HG03469 (cell line): ENCODE results near the gene CCNY.

Source experiments
- ATAC-seq: cut with Tn5 transposase; IDR thresholded peaks from one replicate; pipeline ENCODE4 v1.9.1; 2021; ENCODE audit warnings: mild to moderate bottlenecking, moderate library complexity, moderate number of reproducible peaks; ENCODE audit not compliant: unreplicated experiment

CCNY gene

GRCh38 chr10:35546824-35547225 is 210.5 kb downstream of the CCNY start:
- no peak for ATAC-seq

- no peak for ATAC-seq
These were observed 216.5 kb downstream of the CCNY start for GRCh38 chr10:35552650-35553342.

DNA sequence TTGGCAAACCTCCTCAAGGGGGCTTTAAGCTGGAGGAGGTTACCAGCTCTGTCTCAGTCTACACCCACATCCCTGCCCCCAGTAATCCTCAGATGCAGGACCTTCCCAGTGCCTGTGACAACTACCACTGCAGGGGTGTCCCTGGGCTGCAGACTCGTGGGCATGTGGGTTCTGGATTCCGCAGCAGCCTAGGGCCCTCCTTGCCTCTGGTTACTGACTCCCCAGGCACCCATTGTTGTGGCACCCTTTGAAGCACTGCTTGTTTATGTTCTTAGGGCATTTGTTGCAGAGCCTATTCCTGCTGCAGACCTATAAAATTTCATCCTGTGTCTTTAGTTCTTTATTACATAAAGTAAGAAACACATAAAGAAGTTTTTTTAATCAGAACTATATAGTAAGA is 217.7 kb downstream of the CCNY start:
- ATAC-seq: no peak

- no peak for ATAC-seq
These were observed 218.2 kb downstream of the CCNY start for GRCh38 chr10:35554461-35555056.

DNA sequence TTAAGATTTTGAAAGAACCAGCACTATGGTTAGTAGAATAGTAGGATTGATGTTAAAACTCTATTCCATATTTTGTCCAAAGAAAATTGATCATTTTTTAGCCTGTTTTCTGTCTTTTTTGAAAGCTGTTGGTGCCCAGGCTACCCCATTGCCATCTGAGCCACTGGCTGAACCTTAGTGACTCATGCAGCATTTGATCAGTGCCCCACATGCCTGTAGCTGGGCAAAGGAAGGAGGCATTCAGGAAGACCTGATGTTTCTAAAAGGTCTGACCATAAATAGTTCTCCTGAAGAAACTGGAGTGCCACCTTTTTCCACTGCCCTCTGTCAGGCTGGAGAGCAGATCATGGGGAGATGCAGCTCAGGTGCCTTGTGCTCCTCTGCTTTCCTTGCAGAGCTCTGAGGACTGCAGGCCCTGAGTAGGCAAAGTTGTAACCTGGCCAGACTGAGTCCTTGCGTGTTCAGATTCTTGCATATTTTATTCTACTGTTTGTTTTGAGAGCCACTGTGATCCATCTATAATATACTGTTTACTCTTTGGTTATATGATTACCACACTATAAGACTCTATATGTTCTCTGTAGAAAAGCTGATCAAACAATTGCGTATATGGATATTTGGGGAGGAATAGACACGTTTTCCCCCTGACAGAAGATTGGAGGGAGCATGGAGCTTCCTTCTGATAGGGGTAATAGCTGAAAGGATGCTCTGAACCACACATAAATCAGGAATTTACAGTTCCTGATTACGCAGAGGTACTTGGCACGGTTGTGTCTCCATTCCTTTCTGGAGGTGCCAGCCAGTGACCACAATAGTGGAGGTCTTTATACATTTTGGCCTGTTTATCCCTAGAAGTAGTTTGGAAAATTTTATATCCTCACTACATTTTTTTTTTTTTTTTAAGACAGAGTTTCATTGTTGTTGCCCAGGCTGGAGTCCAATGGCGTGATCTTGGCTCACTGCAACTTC is 219.9 kb downstream of the CCNY start:
- ATAC-seq: no peak

- no peak for ATAC-seq
These were observed 222.0 kb downstream of the CCNY start for GRCh38 chr10:35558276-35558675.

DNA sequence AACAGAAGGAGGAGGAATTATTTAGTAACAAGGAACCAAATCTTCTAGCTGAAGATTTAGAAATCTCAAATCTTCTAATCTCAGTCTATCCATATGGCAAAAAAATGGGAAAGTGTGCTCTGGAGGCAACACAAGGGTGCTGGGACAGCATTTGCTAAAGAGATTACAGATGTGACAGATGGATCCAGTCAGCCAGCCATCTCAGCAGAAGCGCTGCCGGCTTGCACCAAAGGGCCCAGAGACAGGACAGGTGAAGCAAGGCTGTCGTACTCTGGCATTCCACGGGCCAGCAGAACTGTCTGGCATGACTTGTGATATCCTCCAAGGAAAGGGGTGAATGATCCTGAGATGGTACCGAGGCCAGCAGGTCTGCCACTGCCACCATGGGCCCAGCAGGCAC is 223.1 kb downstream of the CCNY start:
- no peak for ATAC-seq

DNA sequence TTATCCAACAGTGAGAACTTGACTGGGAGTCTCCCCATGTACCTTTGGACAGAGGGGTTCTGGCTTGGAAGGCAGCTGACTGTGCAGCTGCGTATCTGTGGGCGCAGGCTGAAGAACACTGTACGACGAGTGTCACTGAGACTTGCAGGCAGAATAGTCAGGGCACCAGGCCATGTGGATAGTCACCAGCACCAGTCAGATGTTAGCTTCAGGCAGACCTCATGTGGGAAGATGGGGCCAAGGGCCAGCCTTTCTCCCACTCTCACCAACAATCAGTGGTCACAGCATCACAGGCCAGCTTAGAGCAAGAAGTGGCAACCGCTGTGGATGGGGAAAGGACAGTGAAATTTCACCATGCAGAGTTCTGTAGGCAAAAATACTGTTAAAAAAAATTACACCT is 225.4 kb downstream of the CCNY start:
- no peak for ATAC-seq

DNA sequence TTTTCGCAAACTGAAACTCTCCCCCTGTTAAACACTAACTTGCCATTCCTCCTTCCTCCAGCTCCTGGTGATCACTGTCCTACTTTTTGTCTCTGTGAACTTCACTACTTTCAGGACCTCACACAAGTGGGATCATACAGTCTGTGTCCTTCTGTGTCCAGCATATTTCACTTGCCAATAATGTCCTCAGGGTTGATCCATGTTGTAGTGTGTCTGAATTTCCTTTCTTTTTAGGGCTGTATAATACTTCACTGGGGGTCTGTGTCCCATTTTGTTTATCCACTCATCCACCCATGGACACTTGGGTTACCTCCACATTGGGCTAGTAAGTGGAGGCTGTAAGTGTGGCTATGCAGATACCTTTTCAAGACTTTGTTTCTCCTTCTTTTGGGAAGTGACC is 226.1 kb downstream of the CCNY start:
- no peak for ATAC-seq

DNA sequence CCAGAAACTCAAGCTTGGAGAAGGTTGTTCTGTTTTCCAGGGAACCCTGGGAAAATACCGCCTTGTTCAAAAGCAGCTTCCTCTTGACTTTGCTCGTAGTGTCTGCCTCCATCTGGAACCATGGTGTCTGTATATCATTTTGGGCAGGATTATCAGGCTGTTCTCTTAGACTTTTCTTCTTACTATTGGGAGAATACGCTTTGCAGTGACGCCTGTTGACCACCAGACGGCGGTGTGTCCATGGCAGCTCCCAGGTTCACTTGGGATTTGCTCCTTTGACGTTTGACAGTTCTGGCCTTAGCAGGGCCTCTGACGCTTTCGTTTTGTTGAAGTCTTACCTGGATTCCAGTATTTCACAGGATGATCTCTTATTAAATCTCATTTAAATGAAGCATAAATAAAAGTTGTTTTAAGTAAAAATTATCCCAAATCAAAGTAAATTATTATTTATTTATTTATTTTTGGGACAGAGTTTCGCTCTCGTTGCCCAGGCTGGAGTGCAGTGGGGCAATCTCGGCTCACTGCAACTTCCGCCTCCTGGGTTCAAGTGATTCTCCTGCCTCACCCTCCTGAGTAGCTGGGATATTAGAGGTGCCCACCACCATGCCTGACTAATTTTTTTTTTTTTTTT is 227.1 kb downstream of the CCNY start:
- no peak for ATAC-seq

DNA sequence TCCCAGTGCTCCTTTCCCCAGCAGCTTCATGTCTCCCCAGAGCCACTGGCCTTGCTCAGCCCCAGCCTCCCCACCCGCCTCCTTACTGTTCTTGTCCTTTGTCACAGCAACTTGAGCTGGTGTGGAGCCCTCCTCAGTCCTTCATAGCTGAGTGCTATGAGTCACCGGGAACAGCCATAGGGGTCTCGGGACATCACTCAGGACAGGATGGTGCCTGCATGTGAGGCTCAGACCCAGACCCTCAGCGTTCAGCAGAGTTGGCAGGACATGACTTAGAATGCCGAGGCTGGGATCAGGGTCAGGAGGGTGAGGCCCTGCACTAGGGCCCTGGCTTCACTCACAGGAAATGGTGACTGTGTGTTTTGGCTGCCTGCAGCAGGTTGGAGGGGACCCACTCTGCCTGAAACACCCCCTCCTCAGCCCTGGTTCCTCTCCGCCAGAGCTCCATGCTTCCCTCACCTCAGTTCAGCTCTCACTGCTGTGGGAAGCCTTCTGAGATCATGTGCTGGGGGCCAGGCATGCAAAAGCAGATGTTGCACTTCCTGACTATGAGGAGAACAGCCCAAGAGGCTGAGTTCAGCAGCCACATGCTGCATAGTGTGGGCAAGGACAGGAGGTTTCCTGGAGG is 228.1 kb downstream of the CCNY start:
- no peak for ATAC-seq

DNA sequence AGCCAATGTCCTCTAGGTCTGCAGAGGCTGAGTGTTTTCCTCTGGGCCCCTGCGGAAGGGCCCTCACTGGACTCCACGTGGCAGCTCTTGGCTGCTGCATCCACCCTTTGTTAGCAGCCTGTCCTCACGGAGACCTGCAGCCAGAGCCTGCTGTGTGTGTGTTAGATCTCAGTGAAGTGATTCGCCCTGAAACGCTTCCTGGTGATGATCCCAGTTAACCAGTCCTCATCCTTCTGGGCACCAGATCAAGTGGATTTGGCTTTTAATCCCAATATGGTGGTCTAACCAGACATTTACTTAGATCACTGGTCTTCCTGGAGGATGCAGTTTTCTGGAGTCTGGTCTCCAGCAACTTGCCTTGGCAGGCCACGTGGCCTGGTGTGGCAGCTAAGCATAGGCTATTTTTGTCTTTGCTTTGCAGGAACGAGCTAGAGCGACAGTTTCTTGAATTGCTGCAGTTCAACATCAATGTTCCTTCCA is 229.3 kb downstream of the CCNY start:
- no peak for ATAC-seq

DNA sequence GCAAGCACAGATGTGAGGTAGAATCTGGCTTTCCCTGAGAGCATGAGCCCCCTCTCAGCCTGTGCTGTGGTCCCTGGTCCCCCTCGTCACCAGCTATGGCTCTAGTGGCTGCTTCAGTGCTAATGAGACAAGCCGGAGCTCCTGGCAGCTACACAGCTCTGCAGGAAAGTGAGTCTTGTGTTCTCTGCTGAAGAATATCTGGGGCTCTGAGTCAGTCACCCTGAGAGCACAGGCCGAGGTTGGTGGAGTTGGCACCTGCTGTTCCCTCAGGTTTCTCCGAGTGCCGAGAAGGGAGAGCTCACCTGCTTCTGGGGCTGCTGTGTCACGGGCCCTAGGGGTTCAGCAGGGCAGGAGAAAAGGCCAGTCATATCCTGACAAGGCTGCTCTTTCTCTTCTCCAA is 231.6 kb downstream of the CCNY start:
- ATAC-seq: no peak

DNA sequence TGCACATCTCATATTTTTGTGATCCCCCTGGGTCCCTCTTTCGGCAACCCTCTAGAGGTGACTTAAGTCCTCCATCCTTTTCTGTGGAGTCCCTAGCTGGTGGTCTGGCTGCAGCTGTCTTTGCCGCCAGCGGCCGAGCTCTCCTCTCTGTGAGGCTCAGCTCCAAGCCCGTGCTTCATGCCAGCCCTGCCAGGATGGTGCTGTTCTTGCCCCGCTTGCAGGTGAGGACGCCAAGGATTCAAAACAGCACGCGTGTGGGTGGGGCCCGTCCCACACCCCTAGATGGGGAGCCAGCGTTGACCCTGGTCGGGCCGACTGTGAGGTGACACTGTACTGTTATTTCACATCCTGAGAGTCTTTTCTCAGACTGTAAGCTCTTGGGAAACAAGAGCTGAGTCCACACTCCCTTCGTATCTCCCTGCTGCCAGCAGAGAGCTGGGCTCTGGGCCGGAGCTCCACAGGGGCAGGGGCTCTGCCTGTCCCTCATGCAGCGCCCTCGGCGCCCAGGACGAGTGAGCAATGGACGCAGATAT is 232.2 kb downstream of the CCNY start:
- no peak for ATAC-seq

- no peak for ATAC-seq
These were observed 232.9 kb downstream of the CCNY start for GRCh38 chr10:35569111-35569707.

- ATAC-seq: no peak
These were observed 233.5 kb downstream of the CCNY start for GRCh38 chr10:35569836-35570235.

DNA sequence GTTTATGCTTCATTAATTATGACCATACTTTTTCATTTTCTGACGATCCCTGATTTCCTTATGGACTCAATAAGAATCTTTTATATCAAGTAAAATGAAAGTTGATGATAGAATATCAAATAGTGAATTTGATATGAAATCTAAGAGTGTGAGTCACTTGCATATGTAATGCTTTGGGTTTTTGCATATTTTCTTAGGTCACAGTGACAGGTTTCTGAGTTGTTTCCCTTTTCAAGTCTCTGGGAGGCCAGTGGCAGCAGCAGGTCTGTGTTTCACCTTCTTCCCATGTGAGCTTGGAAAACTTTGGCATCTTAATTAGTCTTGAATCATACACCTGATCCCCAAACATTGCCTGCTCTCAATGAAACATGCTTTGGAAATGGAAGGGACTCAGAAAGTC is 234.1 kb downstream of the CCNY start:
- ATAC-seq: no peak

DNA sequence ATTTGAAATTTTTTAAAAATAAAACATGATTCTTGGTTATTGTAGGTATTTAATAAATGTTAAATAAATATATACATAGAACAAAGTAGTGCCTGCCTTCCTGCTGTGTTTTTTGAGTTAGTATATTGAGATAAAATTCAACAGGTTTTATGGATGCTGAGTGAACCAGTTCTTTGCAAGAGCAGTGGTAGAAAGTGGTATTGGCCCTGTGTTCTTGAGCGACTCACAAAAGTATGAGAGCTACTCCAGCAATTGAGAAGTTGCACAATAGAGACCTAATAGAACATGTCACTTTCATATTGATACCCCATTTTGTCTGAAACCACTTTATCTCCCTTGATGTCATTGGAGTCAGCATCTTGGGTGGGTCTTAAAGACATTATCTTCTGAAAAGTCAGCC is 236.3 kb downstream of the CCNY start:
- ATAC-seq: no peak

- ATAC-seq: no peak
These were observed 237.5 kb downstream of the CCNY start for GRCh38 chr10:35573796-35574195.

- no peak for ATAC-seq
These were observed 238.6 kb downstream of the CCNY start for GRCh38 chr10:35574924-35575352.
